ENCODE measurements around the gene TRIL.

Gene TRIL

DNA sequence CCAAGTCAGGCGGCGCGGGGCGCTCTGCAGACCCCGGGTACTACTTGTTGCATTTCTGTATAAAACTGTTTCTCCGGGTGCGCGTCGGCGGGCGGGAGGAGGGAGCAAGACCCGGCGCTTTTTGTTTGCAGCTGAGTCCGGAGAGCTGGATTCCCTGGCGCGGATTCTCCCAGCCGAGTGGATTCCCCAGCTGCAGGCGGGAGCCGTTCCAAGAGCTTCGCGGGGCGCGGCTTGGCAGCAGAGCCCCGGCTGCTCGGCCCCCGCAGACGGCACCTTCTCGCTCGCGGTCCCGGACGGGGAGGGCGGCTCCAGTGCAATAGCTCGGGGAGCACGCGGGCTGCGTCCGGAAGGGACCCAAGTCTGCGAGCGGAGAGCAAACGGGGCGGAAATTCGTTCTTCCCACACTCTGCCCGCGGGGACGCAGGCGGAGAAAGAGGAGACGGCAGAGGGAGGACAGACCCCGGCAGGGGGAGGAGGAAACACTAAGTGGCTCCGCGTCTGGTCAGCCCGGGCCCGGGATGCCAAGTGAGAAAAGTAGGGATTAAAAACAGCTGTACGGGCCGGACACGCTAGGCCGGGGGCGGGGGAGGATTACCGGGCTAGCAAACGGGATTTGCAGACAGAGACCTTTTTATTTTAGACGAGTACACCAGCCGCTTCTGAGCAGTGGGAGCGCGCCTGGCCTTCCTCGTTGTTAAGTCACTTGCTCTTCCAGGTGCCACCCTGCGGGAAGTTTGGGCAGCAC is at the start of gene TRIL:
Gene TRIL (minus strand): TSS at position 96 of the 745 bp plus-strand sequence. CDS start 284 bp downstream, outside the sequence.
- no peaks in the 10 kb centered on the region for H3K9me3 ChIP-seq (ENCODE audit: control insufficient read depth in 1 of 2, low read length in 2 of 2)
- H3K4me1 ChIP-seq (ENCODE audit: control insufficient read depth in 1 of 2, insufficient read depth in 2 of 2, low read length in 2 of 2), result peaks cover 21 to 37% of the 10 kb centered on the region in 2 donors
- peaks cover 6 to 9% of the 10 kb centered on the region in 2 donors for H3K27me3 ChIP-seq (ENCODE audit: control insufficient read depth in 1 of 2, insufficient read depth in 2 of 2, low read length in 2 of 2)
- peak within 1 kb of the TSS; percentile 64 to 79 for H3K4me3 ChIP-seq (ENCODE audit: low read depth in 1 of 2, low read length in 2 of 2)
- H3K36me3 ChIP-seq (ENCODE audit: control insufficient read depth in 1 of 2, insufficient read depth in 2 of 2, low read length in 2 of 2), result no peaks in the 10 kb centered on the region
- no peak within 1 kb of the TSS for H3K27ac ChIP-seq (ENCODE audit: low read depth, low read length)
- peak within 1 kb of the TSS in 1 of 2 donors; percentile 79 for H3K9ac ChIP-seq (ENCODE audit: low read depth in 1 of 2, low read length in 2 of 2)

- H3K4me3 ChIP-seq (ENCODE audit: low read depth in 1 of 2, low read length in 2 of 2), result no peak overlapping the region
- no peak overlapping the region for H3K9ac ChIP-seq (ENCODE audit: low read depth in 1 of 2, low read length in 2 of 2)
- H3K4me1 ChIP-seq (ENCODE audit: control insufficient read depth in 1 of 2, insufficient read depth in 2 of 2, low read length in 2 of 2), result no peaks in the 10 kb centered on the region
- H3K27ac ChIP-seq (ENCODE audit: low read depth, low read length), result no peak overlapping the region
- no peaks in the 10 kb centered on the region for H3K36me3 ChIP-seq (ENCODE audit: control insufficient read depth in 1 of 2, insufficient read depth in 2 of 2, low read length in 2 of 2)
- H3K27me3 ChIP-seq (ENCODE audit: control insufficient read depth in 1 of 2, insufficient read depth in 2 of 2, low read length in 2 of 2), result no peaks in the 10 kb centered on the region
- no peaks in the 10 kb centered on the region for H3K9me3 ChIP-seq (ENCODE audit: control insufficient read depth in 1 of 2, low read length in 2 of 2)
Measured at GRCh38 chr7:29007127-29007526, 49.0 kb upstream of the TRIL start.

GRCh38 chr7:29005829-29006228 is 47.7 kb upstream of the TRIL start:
- no peaks in the 10 kb centered on the region for H3K9me3 ChIP-seq (ENCODE audit: control insufficient read depth in 1 of 2, low read length in 2 of 2)
- H3K36me3 ChIP-seq (ENCODE audit: control insufficient read depth in 1 of 2, insufficient read depth in 2 of 2, low read length in 2 of 2), result no peaks in the 10 kb centered on the region
- no peak overlapping the region for H3K4me3 ChIP-seq (ENCODE audit: low read depth in 1 of 2, low read length in 2 of 2)
- no peak overlapping the region for H3K9ac ChIP-seq (ENCODE audit: low read depth in 1 of 2, low read length in 2 of 2)
- H3K27ac ChIP-seq (ENCODE audit: low read depth, low read length), result no peak overlapping the region
- H3K4me1 ChIP-seq (ENCODE audit: control insufficient read depth in 1 of 2, insufficient read depth in 2 of 2, low read length in 2 of 2), result no peaks in the 10 kb centered on the region
- H3K27me3 ChIP-seq (ENCODE audit: control insufficient read depth in 1 of 2, insufficient read depth in 2 of 2, low read length in 2 of 2), result no peaks in the 10 kb centered on the region

DNA sequence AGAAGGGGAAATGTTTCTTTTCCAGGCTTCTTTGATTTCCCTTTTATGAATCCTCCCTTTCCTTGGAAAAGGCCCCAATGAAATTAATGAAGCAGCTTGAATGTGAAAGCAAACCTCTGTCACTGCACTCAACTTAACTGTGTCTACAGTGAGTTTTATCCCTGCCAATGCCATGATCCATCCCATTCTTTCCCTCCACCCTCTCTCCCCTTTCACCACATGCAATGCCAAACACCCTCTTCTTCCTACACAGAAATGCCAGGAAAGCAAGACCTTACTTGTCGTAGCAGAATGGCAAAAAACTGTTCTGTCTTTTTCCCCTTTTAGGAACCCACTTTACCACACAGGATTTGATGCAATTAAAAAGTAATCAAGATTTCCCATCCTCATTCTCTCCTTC is 47.3 kb upstream of the TRIL start:
- no peak overlapping the region for H3K9ac ChIP-seq (ENCODE audit: low read depth in 1 of 2, low read length in 2 of 2)
- no peaks in the 10 kb centered on the region for H3K36me3 ChIP-seq (ENCODE audit: control insufficient read depth in 1 of 2, insufficient read depth in 2 of 2, low read length in 2 of 2)
- no peaks in the 10 kb centered on the region for H3K4me1 ChIP-seq (ENCODE audit: control insufficient read depth in 1 of 2, insufficient read depth in 2 of 2, low read length in 2 of 2)
- no peaks in the 10 kb centered on the region for H3K27me3 ChIP-seq (ENCODE audit: control insufficient read depth in 1 of 2, insufficient read depth in 2 of 2, low read length in 2 of 2)
- H3K4me3 ChIP-seq (ENCODE audit: low read depth in 1 of 2, low read length in 2 of 2), result no peak overlapping the region
- H3K9me3 ChIP-seq (ENCODE audit: control insufficient read depth in 1 of 2, low read length in 2 of 2), result no peaks in the 10 kb centered on the region
- no peak overlapping the region for H3K27ac ChIP-seq (ENCODE audit: low read depth, low read length)

DNA sequence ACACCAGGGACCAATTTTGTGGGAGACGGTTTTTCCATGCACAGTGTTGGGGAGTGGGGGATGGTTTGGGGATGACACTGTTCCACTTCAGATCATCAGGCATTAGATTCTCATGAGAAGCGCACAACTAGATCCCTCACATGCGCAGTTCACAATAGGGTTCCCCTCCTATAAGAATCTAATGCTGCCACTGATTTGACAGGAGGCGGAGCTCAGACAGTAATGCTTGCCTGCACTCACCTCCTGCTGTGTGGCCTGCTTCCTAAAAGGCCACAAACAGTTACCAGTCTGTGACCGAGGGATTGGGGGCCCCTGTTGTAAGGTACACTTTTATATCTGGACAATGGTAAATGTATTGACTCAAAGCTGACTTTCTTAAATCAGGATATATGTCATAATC is 45.6 kb upstream of the TRIL start:
- H3K27me3 ChIP-seq (ENCODE audit: control insufficient read depth in 1 of 2, insufficient read depth in 2 of 2, low read length in 2 of 2), result no peaks in the 10 kb centered on the region
- H3K4me3 ChIP-seq (ENCODE audit: low read depth in 1 of 2, low read length in 2 of 2), result no peak overlapping the region
- H3K36me3 ChIP-seq (ENCODE audit: control insufficient read depth in 1 of 2, insufficient read depth in 2 of 2, low read length in 2 of 2), result no peaks in the 10 kb centered on the region
- H3K9me3 ChIP-seq (ENCODE audit: control insufficient read depth in 1 of 2, low read length in 2 of 2), result no peaks in the 10 kb centered on the region
- H3K9ac ChIP-seq (ENCODE audit: low read depth in 1 of 2, low read length in 2 of 2), result no peak overlapping the region
- H3K27ac ChIP-seq (ENCODE audit: low read depth, low read length), result no peak overlapping the region
- no peaks in the 10 kb centered on the region for H3K4me1 ChIP-seq (ENCODE audit: control insufficient read depth in 1 of 2, insufficient read depth in 2 of 2, low read length in 2 of 2)

GRCh38 chr7:29000717-29001076 is 42.6 kb upstream of the TRIL start:
- no peak overlapping the region for H3K27ac ChIP-seq (ENCODE audit: low read depth, low read length)
- peaks cover 0 to 12% of the 10 kb centered on the region in 2 donors for H3K4me1 ChIP-seq (ENCODE audit: control insufficient read depth in 1 of 2, insufficient read depth in 2 of 2, low read length in 2 of 2)
- H3K9ac ChIP-seq (ENCODE audit: low read depth in 1 of 2, low read length in 2 of 2), result no peak overlapping the region
- H3K9me3 ChIP-seq (ENCODE audit: control insufficient read depth in 1 of 2, low read length in 2 of 2), result no peaks in the 10 kb centered on the region
- H3K27me3 ChIP-seq (ENCODE audit: control insufficient read depth in 1 of 2, insufficient read depth in 2 of 2, low read length in 2 of 2), result no peaks in the 10 kb centered on the region
- no peak overlapping the region for H3K4me3 ChIP-seq (ENCODE audit: low read depth in 1 of 2, low read length in 2 of 2)
- H3K36me3 ChIP-seq (ENCODE audit: control insufficient read depth in 1 of 2, insufficient read depth in 2 of 2, low read length in 2 of 2), result no peaks in the 10 kb centered on the region

DNA sequence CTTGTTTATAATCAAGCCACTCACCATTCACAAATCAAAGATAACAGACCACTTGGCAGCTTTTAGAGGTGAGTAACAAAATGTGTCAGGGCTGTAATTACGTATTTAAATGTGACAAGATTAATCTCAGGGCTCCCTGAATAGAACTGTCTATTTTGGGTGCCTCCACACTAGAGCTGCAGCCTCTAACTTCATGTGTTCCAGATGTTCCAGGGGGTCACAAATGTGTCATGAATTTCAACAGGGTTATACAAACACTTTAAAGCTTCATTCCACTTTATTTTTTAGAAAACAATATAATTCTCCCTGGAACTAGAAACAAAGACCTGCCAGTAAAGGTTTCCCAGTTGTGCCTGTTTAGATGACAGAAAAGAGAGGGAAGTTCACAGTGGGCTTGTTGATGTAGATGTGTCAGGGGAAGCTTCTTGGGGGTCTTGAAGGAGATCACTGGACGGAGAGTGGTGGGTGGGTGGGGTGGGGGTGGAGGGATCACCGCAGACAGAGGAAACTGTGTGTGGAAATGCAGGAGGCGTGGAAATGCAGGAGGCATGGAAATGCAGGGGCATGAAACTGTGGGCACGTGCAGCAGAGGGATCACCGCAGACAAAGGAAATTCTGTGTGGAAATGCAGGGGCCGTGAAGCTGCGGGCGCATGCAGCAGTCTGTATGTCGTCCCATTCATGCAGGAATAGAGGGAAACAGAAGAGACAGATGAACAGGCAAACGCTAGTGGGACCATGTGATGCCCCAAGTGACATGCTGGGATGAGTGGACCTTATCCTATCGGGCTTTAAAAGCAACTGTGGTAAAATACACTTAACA is 42.0 kb upstream of the TRIL start:
- Histone ChIP-seq H3K27ac (ENCODE audit: low read depth, low read length) (no peak overlapping the region), H3K4me3 (ENCODE audit: low read depth in 1 of 2, low read length in 2 of 2) (no peak overlapping the region), H3K27me3 (ENCODE audit: control insufficient read depth in 1 of 2, insufficient read depth in 2 of 2, low read length in 2 of 2) (no peaks in the 10 kb centered on the region), H3K4me1 (ENCODE audit: control insufficient read depth in 1 of 2, insufficient read depth in 2 of 2, low read length in 2 of 2) (peaks cover 0 to 12% of the 10 kb centered on the region in 2 donors), H3K9ac (ENCODE audit: low read depth in 1 of 2, low read length in 2 of 2) (no peak overlapping the region), H3K9me3 (ENCODE audit: control insufficient read depth in 1 of 2, low read length in 2 of 2) (no peaks in the 10 kb centered on the region), H3K36me3 (ENCODE audit: control insufficient read depth in 1 of 2, insufficient read depth in 2 of 2, low read length in 2 of 2) (no peaks in the 10 kb centered on the region)

GRCh38 chr7:28999427-28999826 is 41.3 kb upstream of the TRIL start:
- H3K4me1 ChIP-seq (ENCODE audit: control insufficient read depth in 1 of 2, insufficient read depth in 2 of 2, low read length in 2 of 2), result peaks cover 0 to 12% of the 10 kb centered on the region in 2 donors
- H3K9ac ChIP-seq (ENCODE audit: low read depth in 1 of 2, low read length in 2 of 2), result no peak overlapping the region
- H3K4me3 ChIP-seq (ENCODE audit: low read depth in 1 of 2, low read length in 2 of 2), result no peak overlapping the region
- H3K27ac ChIP-seq (ENCODE audit: low read depth, low read length), result no peak overlapping the region
- no peaks in the 10 kb centered on the region for H3K9me3 ChIP-seq (ENCODE audit: control insufficient read depth in 1 of 2, low read length in 2 of 2)
- no peaks in the 10 kb centered on the region for H3K27me3 ChIP-seq (ENCODE audit: control insufficient read depth in 1 of 2, insufficient read depth in 2 of 2, low read length in 2 of 2)
- no peaks in the 10 kb centered on the region for H3K36me3 ChIP-seq (ENCODE audit: control insufficient read depth in 1 of 2, insufficient read depth in 2 of 2, low read length in 2 of 2)

GRCh38 chr7:28998105-28998504 is 40.0 kb upstream of the TRIL start:
- Histone ChIP-seq H3K4me1 (ENCODE audit: control insufficient read depth in 1 of 2, insufficient read depth in 2 of 2, low read length in 2 of 2) (peaks cover 0 to 12% of the 10 kb centered on the region in 2 donors), H3K27ac (ENCODE audit: low read depth, low read length) (no peak overlapping the region), H3K36me3 (ENCODE audit: control insufficient read depth in 1 of 2, insufficient read depth in 2 of 2, low read length in 2 of 2) (no peaks in the 10 kb centered on the region), H3K9ac (ENCODE audit: low read depth in 1 of 2, low read length in 2 of 2) (no peak overlapping the region), H3K4me3 (ENCODE audit: low read depth in 1 of 2, low read length in 2 of 2) (no peak overlapping the region), H3K27me3 (ENCODE audit: control insufficient read depth in 1 of 2, insufficient read depth in 2 of 2, low read length in 2 of 2) (no peaks in the 10 kb centered on the region), H3K9me3 (ENCODE audit: control insufficient read depth in 1 of 2, low read length in 2 of 2) (no peaks in the 10 kb centered on the region)

DNA sequence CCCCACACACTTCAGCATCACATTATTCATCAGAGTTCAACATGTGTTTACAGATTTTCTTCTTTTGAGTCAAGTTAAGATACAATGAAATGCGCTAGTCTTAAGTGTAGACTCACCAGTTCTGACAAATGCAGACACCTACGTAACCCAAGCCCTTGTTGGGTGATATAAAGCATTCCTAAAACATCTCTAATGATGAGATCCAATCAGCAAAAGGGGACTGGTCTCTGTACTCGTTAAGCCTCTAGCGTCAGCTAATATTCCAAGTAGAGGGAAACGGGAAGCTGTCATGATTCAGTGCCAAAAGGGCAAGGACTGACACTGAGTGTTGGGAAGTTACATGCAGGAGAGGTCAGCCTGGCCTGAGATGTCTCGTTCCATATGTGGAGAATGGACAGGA is 38.7 kb upstream of the TRIL start:
- Histone ChIP-seq H3K27me3 (ENCODE audit: control insufficient read depth in 1 of 2, insufficient read depth in 2 of 2, low read length in 2 of 2) (no peaks in the 10 kb centered on the region), H3K27ac (ENCODE audit: low read depth, low read length) (no peak overlapping the region), H3K4me3 (ENCODE audit: low read depth in 1 of 2, low read length in 2 of 2) (no peak overlapping the region), H3K9me3 (ENCODE audit: control insufficient read depth in 1 of 2, low read length in 2 of 2) (no peaks in the 10 kb centered on the region), H3K9ac (ENCODE audit: low read depth in 1 of 2, low read length in 2 of 2) (no peak overlapping the region), H3K4me1 (ENCODE audit: control insufficient read depth in 1 of 2, insufficient read depth in 2 of 2, low read length in 2 of 2) (peaks cover 0 to 12% of the 10 kb centered on the region in 2 donors), H3K36me3 (ENCODE audit: control insufficient read depth in 1 of 2, insufficient read depth in 2 of 2, low read length in 2 of 2) (no peaks in the 10 kb centered on the region)

Data from duodenal mucosa (tissue), 2 donors.